ENCODE results near the gene ITGBL1.

DNA sequence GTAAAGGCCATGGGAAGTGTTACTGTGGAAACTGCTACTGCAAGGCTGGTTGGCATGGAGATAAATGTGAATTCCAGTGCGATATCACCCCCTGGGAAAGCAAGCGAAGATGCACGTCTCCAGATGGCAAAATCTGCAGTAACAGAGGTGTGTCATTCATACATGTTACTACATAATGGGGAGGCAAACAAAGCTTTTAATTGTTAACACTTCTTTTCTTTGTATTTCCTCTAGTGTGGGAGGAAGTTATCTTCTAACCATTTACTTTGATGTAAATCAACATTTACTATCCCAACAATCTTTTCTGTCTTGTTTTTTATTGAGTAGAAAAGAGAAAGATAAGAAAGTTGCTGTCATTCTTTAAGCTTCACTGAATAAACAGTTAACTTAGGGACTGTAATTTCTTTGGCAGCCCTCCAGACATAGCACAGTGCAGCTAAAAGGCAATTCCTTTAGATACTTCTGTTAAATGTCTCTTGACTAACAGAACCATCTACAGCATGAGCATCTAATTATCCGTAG, 126.9 kb downstream of the ITGBL1 start:
- TF ChIP-seq, protein P1, sequence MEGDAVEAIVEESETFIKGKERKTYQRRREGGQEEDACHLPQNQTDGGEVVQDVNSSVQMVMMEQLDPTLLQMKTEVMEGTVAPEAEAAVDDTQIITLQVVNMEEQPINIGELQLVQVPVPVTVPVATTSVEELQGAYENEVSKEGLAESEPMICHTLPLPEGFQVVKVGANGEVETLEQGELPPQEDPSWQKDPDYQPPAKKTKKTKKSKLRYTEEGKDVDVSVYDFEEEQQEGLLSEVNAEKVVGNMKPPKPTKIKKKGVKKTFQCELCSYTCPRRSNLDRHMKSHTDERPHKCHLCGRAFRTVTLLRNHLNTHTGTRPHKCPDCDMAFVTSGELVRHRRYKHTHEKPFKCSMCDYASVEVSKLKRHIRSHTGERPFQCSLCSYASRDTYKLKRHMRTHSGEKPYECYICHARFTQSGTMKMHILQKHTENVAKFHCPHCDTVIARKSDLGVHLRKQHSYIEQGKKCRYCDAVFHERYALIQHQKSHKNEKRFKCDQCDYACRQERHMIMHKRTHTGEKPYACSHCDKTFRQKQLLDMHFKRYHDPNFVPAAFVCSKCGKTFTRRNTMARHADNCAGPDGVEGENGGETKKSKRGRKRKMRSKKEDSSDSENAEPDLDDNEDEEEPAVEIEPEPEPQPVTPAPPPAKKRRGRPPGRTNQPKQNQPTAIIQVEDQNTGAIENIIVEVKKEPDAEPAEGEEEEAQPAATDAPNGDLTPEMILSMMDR (IDR thresholded peaks at IDR 0.05; ENCODE audit: control extremely low read depth in 1 of 3, insufficient read depth in 1 of 3, low read depth in 1 of 3, low read length in 3 of 3): no peak
- no peak for TF ChIP-seq BRCA1 (IDR thresholded peaks at IDR 0.05; ENCODE audit: low read depth, low read length)
- TF ChIP-seq POLR2AphosphoS5 (IDR thresholded peaks at IDR 0.05; ENCODE audit: low read depth, low read length): no peak
- no peak for TF ChIP-seq GABPA (IDR thresholded peaks at IDR 0.05; ENCODE audit: borderline replicate concordance, insufficient read depth, low read length)
- TF ChIP-seq SIRT6 (IDR thresholded peaks at IDR 0.05; ENCODE audit: low read length): no peak
- TF ChIP-seq CEBPB (IDR thresholded peaks at IDR 0.05; ENCODE audit: low read depth, low read length): no peak
- TF ChIP-seq YY1 (IDR thresholded peaks at IDR 0.05; ENCODE audit: low read depth, low read length): no peak
- TF ChIP-seq EZH2 (IDR thresholded peaks at IDR 0.05; ENCODE audit: low read depth, low read length, severe bottlenecking): no peak
- TF ChIP-seq SUZ12 (IDR thresholded peaks at IDR 0.05; ENCODE audit: low read length): no peak
- TF ChIP-seq RXRA (IDR thresholded peaks at IDR 0.05; ENCODE audit: insufficient read depth, low read depth, low read length): no peak
- TF ChIP-seq KDM1A (IDR thresholded peaks at IDR 0.05; ENCODE audit: borderline replicate concordance, low read length): no peak
- no peak for TF ChIP-seq NRF1 (IDR thresholded peaks at IDR 0.05; ENCODE audit: low read depth, low read length)
- TF ChIP-seq JUND (IDR thresholded peaks at IDR 0.05; ENCODE audit: low read length): no peak
